ENCODE data around the gene STK40.

- TF ChIP-seq CTCF (IDR thresholded peaks at IDR 0.05 in 4 of 5, conservative IDR thresholded peaks at IDR 0.05 in 1 of 5) (no peak), POLR2A (IDR thresholded peaks at IDR 0.05) (no peak)
These were observed 12.8 kb upstream of the STK40 start for GRCh38 chr1:36398370-36398977.
